Esophagus squamous epithelium (tissue), 4 donors: ENCODE measurements around the gene SPPL2C.

Experiments
- POLR2A ChIP-seq, 4 donors: fragments of 450-650 bp; IDR thresholded peaks; one replicate each; pipeline ENCODE4 v1.6.1; 2017; ENCODE audit warnings: antibody characterized with exemption in 4 of 4, mild to moderate bottlenecking in 4 of 4, moderate library complexity in 3 of 4
- TF ChIP-seq, protein P1 (sequence below), 6 experiments: fragments of 450-650 bp in 4 of 6; fragments of 200-600 bp in 2 of 6; sonication (generic) in 2 of 6; IDR thresholded peaks; one replicate each; pipeline ENCODE4 v1.5.1; 2016 to 2019; ENCODE audit warnings: antibody characterized with exemption in 6 of 6, mild to moderate bottlenecking in 4 of 6, moderate library complexity in 4 of 6

GRCh38 chr17:45883063-45883462 lies 38.4 kb downstream of the SPPL2C start:
- TF ChIP-seq, protein P1, sequence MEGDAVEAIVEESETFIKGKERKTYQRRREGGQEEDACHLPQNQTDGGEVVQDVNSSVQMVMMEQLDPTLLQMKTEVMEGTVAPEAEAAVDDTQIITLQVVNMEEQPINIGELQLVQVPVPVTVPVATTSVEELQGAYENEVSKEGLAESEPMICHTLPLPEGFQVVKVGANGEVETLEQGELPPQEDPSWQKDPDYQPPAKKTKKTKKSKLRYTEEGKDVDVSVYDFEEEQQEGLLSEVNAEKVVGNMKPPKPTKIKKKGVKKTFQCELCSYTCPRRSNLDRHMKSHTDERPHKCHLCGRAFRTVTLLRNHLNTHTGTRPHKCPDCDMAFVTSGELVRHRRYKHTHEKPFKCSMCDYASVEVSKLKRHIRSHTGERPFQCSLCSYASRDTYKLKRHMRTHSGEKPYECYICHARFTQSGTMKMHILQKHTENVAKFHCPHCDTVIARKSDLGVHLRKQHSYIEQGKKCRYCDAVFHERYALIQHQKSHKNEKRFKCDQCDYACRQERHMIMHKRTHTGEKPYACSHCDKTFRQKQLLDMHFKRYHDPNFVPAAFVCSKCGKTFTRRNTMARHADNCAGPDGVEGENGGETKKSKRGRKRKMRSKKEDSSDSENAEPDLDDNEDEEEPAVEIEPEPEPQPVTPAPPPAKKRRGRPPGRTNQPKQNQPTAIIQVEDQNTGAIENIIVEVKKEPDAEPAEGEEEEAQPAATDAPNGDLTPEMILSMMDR (IDR thresholded peaks at IDR 0.05), result no peak
- TF ChIP-seq POLR2A (IDR thresholded peaks at IDR 0.05), result no peak
